Activated naive CD8-positive, alpha-beta T cell treated with anti-CD3 and anti-CD28 coated beads, Interleukin-2, amount 50 U/mL, for 16 hours (primary cell): ENCODE results near the gene GADL1.

ENCODE experiments used
- DNase-seq: peaks from one replicate; pipeline ENCODE4 v3.0.0-alpha.2; 2020; ENCODE audit warnings: low read depth, low spot score

Gene GADL1

DNA sequence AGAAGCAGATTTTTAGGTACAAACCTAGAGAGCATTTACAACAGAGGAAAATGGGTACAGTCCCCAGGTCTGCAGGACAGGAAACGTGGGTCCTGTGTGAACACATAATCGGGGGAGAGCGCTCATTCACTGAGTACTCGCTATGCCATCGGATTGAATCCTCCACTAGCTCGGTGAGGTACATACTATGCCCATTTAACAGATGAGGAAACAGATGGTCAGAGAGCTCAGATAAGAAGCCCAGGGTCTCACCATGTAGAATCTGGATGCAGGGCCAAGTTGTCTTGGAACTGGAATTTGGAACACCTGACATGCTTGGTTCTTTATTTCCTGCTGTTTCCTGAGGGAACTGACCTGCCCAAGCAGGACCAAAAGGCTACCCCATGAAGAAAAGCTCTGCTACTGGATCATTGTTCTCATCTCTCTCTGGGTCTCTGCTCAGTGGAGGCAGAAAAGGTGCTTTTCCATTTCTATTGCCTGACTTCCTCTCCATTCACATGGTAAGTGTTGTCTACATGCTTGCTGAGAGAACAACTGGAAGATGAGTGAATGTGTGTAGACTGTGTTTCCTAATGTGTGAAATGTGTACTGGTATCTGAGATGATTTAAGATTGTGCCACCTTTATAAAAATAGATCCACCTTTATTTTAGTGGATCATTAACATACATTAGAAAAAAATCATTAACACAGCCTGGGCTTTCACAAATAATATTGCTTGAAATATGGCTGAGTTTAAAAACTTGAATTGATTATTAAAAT is 199.0 kb downstream of the GADL1 start:
- no peak for DNase-seq

DNA sequence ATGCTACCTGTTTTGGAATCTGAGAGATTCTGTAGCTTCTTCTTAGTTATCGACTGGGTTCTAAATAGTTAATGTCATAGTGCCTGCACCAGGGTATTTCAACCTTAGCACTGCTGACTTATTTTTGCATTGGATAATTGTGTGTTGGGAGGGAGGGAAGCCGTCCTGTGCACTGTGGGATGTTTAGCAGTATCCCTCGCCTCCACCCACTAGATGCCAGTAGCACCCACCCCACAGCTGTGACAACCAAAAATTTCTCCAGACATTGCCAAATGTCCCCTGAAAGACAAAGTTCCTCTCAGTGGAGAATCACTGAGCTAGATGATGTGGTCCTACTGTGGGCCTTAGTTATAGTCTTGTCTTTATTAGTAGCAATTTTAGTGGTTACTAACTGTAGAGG is 199.8 kb downstream of the GADL1 start:
- DNase-seq, result no peak

DNA sequence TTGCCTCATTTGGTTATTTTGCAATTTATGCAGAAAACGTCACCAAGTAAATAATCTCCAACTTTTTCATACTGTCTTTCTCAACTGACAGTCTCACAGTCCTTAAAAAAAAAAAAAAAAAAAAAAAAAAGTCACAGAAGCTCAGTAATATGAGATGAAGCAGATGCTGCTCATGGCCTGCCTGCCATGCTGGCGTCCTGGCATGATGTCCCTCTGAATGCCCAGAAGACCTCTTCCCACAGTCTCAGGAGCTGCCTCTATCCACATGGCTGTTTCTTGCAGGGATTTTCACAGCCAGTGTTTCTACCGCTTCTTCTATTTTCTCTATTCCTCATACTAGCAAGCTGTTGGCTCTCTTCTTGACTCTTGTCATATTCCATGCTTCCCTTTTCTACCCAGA is 200.3 kb downstream of the GADL1 start:
- DNase-seq, result no peak

DNA sequence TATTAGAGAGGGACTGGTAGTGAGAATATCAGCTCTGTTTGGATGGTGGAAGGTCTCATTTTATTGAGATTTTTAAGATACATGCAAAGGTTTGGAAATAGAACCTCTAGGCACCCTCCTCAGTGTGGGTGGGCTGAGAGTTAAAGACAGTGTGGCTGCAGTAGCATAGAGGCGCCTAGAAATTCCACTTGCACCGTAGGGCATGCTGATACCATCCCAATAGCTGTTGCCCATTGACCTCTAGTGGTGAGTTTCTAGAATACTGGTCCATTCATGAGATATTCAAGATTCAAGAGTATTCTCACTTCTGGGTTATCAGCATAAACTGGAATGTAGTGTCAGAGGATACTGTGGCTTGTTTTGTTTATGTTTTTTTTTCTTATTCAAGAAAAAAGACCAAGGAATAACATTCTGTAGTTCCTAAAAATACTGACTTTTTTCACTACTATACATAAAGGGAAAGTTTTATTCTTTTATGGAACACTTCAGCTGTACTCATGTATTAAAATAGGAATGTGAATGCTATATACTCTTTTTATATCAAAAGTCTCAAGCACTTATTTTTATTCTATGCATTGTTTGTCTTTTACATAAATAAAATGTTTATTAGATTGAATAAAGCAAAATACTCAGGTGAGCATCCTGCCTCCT is 200.9 kb downstream of the GADL1 start:
- DNase-seq, result no peak

DNA sequence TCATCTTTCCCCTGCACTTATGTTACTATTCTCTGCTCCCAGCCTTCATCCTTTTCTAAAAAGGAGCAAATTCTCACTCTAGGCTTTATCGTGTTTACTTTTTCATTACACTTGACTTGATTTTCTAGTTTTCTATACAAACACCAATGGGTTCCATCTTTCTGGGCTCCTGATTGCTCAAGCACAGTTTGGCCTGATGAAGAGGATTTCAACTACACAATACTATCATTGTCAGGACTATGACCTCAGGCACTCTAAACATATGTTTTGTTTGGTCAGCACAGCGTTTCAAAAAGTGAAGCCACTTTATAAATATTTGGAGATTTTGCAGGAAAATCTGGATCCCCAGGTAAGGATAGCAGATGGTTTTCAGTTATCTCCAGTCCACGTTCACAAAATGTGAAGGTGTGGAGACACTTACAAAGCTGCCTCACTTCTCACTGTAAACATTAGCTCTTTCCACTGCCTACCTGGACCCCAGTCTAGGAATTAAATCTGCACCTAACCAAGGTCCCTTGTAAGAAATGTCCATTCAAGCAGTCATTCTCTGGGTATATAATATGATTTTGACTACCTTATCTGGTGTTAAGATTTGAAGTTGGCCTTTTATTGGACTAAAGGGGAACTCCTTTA is 201.8 kb downstream of the GADL1 start:
- DNase-seq, result no peak

DNA sequence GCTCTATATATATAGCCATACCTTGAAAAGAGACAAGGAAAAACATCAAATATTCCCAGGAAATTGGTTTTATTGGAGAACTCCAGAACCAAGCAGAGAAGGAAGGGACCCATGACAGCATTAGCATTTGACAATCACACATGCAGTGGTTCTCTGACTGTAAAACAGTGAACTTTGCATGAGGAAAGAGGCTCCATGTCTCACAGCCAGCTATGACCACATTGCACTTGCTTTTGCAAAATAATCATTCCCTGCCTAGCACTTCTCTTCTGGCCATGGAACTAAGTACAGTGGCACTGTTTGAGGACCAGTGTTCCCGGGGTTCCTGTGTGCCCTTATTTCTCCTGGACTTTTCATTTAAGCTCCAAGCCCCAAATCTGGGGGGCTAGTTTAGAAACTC is 202.5 kb downstream of the GADL1 start:
- no peak for DNase-seq

DNA sequence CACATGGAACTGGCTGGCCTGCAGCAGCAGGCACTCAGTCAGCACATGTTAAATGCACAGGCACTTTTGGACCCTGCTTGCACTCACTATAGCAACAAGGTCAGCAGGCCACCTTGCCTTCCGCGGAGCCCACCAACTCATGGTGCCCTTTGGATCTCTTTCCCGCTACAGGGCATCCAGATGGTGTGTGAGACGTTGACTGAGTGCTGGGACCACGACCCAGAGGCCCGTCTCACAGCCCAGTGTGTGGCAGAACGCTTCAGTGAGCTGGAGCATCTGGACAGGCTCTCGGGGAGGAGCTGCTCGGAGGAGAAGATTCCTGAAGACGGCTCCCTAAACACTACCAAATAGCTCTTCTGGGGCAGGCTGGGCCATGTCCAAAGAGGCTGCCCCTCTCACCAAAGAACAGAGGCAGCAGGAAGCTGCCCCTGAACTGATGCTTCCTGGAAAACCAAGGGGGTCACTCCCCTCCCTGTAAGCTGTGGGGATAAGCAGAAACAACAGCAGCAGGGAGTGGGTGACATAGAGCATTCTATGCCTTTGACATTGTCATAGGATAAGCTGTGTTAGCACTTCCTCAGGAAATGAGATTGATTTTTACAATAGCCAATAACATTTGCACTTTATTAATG is 203.1 kb downstream of the GADL1 start:
- no peak for DNase-seq

DNA sequence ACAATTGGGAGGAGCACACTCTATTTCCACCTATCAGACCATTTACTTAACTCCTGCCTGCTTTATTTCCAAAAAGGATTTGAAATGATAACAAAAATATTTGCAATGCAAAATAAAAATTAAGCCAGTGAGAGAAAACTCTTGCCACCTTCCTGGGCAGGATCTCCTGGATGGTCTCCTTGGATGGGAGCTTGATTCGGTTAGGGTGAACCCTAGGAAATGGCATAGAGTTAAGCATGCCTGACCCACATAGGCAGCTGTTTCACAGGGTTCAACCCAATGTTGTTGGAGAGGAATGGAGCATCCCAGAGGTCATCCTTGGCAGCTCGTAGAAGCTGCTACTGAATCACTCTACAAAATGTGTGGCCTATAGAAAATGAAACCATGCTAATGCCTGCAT is 204.3 kb downstream of the GADL1 start:
- DNase-seq, result no peak

DNA sequence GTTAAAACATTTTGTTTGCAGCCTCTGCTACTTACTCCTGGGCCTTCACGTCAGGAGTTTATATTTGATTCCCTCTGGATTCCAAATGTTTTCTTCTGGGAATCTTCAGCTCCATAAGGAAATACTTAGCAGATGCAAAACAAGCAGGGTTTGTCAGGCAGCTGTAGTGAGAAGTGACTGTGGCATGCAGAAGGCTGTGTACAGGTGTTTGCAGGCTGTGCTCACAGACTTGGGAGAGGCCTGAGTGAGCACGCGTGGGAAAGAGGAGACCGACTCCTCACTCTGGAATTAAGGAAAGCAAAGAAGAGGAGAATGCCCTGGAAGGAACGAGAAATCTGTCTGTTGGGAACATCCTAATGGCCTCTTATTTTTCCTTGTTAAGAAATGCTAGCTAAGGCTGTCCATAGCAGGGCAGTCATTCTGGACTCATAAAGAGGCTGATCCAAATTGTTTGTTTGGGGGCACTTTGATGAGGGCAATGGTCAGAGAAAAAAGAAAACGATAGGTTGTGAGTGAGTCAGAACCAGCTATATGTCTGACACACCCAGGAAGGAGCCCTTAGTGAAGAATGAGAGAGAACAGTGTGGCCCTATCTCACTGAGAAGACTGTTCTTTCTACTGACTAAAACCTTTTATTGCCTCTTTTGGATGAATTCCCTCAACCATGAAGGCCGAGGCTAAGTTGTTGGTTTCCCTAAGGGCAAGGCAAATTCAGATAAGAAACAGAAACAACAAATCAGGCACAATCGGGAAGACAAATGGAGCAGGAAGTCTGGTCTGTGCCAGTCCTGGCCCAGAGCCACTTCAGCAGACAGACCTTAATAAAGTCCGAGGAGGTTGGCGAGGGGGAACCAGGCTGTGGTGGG is 205.5 kb downstream of the GADL1 start:
- no peak for DNase-seq

DNA sequence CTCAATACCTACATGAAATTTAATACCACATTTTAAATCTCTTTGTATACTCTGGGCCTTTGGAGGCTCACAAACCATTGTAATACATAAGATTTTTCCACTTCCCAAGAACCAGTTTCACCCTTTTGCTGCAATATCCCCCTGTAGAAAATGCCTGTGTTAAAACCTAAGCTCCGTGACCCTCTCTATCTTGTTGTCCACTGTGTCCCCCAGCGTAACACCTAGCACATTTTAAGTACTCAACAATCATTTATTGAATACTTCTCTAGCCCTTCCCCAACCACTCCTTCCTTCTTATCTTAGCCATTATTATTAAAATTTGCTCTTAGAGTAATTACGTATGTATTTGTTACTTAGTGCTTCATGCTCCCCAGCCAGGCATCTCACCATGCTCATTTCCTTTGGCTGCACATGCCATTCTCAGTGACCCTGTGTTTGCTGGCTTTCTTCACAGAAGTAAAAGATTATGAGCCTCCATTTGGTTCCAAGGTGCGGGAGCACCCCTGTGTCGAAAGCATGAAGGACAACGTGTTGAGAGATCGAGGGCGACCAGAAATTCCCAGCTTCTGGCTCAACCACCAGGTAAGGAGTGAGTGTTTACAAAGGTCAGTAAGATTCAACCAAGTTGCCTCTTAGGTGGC is 206.4 kb downstream of the GADL1 start:
- DNase-seq, result no peak

DNA sequence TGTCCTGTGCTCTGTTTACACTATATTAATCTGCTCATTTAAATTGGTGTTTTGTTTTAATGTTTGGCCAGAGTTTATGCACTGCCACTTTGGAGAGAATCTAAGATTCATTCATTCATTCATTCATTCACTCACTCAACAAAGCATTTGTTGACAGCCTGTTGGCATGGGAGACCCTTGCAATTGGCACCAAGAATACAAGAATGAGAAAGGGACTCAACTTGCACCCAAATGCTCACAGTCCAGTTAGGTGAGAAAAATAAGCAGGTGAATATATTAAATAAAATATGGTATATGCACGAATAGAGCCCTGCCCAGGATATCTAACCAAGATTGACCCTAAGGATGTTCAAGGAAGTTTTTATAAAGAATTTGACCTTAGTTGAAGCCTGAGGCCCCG is 207.7 kb downstream of the GADL1 start:
- DNase-seq, result no peak

DNA sequence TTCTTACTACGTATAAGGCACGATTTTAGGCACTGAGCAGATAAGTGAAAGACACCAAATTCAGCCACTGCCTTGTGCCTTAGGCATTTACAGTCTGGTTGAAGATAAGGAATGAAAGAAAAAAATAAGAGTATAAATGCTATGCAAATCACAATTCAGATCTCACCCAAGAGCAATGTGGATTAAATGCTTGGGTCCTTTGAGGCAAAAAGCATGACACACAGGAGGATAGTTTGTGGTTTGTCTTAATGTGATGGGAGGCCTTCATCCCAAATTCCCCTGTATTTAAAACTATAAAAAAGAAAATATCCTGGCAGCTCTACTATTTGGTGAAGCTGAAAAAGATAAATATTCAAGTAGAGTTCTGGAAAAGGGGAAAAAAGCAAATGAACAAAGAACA is 208.3 kb downstream of the GADL1 start:
- no peak for DNase-seq

DNA sequence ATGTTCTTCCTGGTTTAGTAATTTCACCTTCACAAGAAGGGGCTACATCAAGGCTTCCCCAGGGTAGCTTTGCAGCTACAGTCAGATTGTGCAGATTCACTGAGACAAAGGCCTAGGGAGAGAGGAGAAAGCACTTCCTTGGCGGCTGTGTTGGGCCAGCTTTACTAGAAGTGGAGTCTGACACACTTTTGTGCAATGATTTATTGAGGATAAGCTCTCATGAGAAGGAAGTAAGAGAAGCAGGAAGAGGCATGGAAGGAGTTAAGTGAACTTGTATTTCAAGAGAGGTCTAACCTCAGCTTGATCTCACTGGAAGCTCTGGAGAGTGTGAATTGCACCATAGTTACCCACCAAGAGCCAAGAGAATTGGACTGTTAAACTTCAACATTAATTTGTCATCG is 209.2 kb downstream of the GADL1 start:
- no peak for DNase-seq

DNA sequence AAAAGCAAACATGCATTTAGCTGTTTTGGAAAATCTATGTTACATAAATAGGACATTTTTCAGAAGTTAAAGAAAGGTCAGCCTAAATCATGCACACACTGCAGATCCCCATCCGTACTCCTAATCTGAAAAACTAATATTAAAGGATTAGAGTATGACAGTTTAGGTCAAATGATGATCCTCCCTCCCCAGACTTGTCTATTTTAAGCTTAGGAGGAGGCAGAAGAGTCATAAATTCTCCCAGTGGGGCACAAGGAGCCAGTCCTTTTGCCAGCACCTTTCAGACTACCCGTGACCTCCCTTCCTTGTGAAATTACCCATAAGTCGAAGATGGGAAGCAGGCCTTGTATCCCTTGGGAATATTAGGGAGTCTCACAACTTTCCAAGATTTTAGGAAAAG is 210.1 kb downstream of the GADL1 start:
- no peak for DNase-seq

DNA sequence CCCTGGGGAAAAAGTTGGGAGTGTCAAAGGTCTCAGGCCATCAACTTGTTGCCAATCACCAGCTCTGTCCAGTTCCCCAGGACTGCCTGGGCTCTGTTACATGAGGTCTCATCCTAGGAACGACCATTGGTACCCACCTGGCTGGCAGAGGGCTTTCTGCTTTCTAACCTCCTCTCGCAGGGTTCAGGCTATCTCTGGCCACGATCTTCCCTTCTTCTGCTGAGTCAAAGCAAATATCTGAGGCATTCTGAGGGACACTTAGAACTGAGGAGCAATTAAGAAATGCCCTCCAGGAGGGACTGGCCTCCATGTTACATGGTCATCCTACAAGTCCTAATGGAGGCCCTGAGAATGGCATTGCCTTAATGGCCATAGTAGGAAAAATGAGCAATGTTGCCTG is 210.7 kb downstream of the GADL1 start:
- no peak for DNase-seq

DNA sequence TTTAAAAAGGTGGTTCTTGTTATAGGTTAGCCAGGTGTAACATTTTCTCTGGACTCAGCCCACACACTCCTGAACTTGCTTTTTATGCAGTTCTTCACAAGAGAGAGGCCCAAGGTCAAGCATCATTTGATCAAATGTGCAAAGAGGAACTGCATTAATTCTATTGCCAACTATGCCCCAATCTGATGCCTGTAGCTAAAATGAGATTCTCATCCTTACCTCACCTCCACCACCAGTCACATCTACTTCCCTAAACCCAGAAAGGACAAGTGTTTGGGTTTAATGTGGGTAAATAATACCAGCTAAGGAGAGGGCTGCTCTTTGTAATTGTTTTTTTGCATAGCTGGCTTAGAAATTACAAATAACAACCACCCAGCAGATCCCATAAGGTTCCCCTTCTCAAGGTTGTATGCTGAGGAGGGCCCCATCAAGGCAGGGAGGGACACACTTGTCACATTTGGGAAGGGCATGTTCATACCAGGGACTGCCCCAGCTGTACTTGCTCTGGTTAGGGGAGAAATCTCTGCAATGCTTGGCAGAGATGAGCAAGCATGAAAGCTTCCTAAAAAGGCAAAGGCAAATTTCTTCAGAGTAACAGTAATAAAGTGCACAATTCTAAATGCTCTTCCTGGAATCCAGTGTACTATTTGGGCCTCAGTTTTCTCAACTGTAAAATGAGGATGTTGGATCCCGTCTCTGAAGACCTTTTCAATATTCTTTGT is 211.9 kb downstream of the GADL1 start:
- no peak for DNase-seq

DNA sequence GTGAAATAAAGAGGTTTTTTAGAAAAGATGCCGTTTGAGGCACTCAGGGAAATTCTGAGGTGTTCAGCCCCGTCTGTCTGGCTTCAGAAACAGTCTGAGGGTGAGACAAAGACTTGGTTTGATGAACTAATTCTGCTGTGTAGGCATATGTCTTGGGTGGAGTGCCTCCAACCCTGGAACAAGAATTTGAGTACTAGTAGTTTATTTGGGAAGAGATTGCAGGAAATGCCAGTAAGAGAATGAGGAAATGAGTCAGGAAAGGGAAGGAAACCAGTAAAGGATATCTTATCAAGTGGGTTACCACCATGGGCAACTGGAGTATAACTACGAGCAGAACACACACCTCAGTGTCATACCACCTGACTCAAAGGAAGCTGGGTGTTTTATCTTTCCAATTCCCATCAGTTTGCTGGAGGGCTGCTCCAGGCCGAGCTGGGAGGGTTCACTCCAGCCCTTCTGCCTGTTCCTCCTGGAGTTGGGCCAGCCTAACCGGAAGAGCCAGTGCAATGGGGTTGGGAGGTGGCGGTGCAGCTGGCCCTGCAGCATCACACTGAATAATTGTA is 212.7 kb downstream of the GADL1 start:
- no peak for DNase-seq

DNA sequence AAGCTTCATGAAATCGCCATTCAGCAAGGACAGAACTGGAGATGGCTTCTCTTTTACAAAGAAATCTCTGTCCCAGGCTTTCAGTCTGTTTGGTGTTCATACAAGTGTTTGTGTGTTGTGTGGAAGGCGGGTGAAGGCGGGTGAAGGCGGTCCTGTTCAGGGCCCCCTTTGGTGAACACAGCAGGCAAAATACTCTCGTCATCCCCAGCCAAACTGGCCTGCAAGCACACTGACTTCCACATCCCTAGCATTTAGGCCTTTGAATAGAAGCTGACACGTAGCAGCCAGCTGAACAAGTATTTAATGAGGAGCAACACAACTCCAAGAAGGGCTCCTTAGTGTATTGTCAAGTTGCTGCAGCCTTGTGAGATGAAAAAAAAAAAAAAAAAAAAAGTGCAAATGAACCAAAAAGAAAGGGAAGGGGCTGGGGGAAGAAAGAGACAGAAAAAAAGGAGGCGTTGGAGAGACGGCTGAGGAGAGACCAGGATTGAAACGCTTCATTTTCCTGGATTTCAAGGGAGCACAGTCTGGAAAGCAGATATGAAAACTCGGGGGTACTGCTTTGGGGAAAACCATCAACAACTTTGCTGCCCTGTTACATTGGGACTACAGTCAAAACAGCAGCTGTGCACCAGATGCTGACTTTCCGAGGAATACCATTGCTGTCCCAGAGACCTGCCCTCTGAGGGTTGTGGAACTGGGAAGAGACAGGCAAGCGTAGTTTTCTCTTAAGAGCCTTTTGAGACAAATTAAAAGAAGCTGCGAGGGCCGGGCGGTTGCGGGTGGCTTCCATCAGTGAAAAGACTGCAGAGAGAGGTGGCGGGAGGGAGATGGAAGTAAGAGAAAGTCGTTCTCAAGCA is 213.4 kb downstream of the GADL1 start:
- DNase-seq, result no peak

DNA sequence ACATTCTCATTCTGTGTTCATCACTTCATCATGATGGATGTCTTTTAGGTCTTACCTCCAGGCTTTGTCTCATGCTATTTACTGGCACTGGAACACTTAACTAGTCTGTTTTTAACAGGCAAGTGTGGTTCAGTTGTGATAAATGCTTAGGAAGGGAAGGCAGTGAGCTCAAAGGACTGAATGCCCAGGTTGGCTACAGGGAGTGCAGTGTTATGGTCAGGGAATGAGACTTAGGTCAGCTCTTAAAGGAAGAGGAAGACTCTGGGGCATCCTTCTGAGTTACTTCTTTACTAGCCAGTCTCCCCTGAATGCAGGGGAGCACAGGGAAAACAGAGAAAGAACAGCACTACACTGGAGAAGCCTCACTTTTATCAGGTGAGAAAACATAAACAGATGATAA is 215.4 kb downstream of the GADL1 start:
- no peak for DNase-seq
